ENCODE measurements around the gene LPCAT3.

LPCAT3 gene

GRCh38 chr12:7065073-7065623, 46.9 kb upstream of the LPCAT3 start:
- H3K4me3 ChIP-seq (ENCODE audit: low read length, poor library complexity, severe bottlenecking) = no peak overlapping the region
- no peaks in the 10 kb centered on the region for H3F3A ChIP-seq (ENCODE audit: low read depth)
- H2AFZ ChIP-seq (ENCODE audit: low read length) = no peak overlapping the region
- no peaks in the 10 kb centered on the region for H3K36me3 ChIP-seq (ENCODE audit: insufficient read depth, low read length)
- H3K9me3 ChIP-seq (ENCODE audit: insufficient read depth, low read depth, low read length) = no peaks in the 10 kb centered on the region
- no peaks in the 10 kb centered on the region for H3K79me2 ChIP-seq (ENCODE audit: insufficient read depth, low read length)
- H3K27me3 ChIP-seq (ENCODE audit: insufficient read depth, low read length, poor library complexity, severe bottlenecking) = no peaks in the 10 kb centered on the region
- no peak overlapping the region for H3K4me2 ChIP-seq (ENCODE audit: low read depth, low read length, poor library complexity, severe bottlenecking)
- no peaks in the 10 kb centered on the region for H3K4me1 ChIP-seq (ENCODE audit: insufficient read depth, low read length, poor library complexity, severe bottlenecking)
- H4K20me1 ChIP-seq (ENCODE audit: insufficient read depth, low read length, poor library complexity, severe bottlenecking) = no peaks in the 10 kb centered on the region
- no peak for TF ChIP-seq EZH2phosphoT487 (IDR thresholded peaks at IDR 0.05; ENCODE audit: borderline replicate concordance)
- TF ChIP-seq, protein P1, sequence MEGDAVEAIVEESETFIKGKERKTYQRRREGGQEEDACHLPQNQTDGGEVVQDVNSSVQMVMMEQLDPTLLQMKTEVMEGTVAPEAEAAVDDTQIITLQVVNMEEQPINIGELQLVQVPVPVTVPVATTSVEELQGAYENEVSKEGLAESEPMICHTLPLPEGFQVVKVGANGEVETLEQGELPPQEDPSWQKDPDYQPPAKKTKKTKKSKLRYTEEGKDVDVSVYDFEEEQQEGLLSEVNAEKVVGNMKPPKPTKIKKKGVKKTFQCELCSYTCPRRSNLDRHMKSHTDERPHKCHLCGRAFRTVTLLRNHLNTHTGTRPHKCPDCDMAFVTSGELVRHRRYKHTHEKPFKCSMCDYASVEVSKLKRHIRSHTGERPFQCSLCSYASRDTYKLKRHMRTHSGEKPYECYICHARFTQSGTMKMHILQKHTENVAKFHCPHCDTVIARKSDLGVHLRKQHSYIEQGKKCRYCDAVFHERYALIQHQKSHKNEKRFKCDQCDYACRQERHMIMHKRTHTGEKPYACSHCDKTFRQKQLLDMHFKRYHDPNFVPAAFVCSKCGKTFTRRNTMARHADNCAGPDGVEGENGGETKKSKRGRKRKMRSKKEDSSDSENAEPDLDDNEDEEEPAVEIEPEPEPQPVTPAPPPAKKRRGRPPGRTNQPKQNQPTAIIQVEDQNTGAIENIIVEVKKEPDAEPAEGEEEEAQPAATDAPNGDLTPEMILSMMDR (conservative IDR thresholded peaks at IDR 0.05; ENCODE audit: low read length) = no peak
- H3K9ac ChIP-seq (ENCODE audit: low read depth, low read length, poor library complexity, severe bottlenecking) = no peak overlapping the region
- no peaks in the 10 kb centered on the region for H3K9me2 ChIP-seq (replicated peaks; ENCODE audit: low read depth, low read length)

GRCh38 chr12:7064516-7064915, 46.2 kb upstream of the LPCAT3 start:
- Histone ChIP-seq H3K4me2 (ENCODE audit: low read depth, low read length, poor library complexity, severe bottlenecking) (no peak overlapping the region), H3K9ac (ENCODE audit: low read depth, low read length, poor library complexity, severe bottlenecking) (no peak overlapping the region), H3K4me3 (ENCODE audit: low read length, poor library complexity, severe bottlenecking) (no peak overlapping the region), H4K20me1 (ENCODE audit: insufficient read depth, low read length, poor library complexity, severe bottlenecking) (no peaks in the 10 kb centered on the region), H3K27me3 (ENCODE audit: insufficient read depth, low read length, poor library complexity, severe bottlenecking) (no peaks in the 10 kb centered on the region), H3K9me3 (ENCODE audit: insufficient read depth, low read depth, low read length) (no peaks in the 10 kb centered on the region), H3K9me2 (replicated peaks; ENCODE audit: low read depth, low read length) (no peaks in the 10 kb centered on the region), H3F3A (ENCODE audit: low read depth) (no peaks in the 10 kb centered on the region), H3K4me1 (ENCODE audit: insufficient read depth, low read length, poor library complexity, severe bottlenecking) (no peaks in the 10 kb centered on the region), H3K36me3 (ENCODE audit: insufficient read depth, low read length) (no peaks in the 10 kb centered on the region), H2AFZ (ENCODE audit: low read length) (no peak overlapping the region), H3K79me2 (ENCODE audit: insufficient read depth, low read length) (no peaks in the 10 kb centered on the region)
- TF ChIP-seq, protein P1 (conservative IDR thresholded peaks at IDR 0.05; ENCODE audit: low read length) = no peak
- TF ChIP-seq EZH2phosphoT487 (IDR thresholded peaks at IDR 0.05; ENCODE audit: borderline replicate concordance) = no peak

- no peak for TF ChIP-seq EZH2phosphoT487 (IDR thresholded peaks at IDR 0.05; ENCODE audit: borderline replicate concordance)
- TF ChIP-seq, protein P1 (conservative IDR thresholded peaks at IDR 0.05; ENCODE audit: low read length) = no peak
- no peaks in the 10 kb centered on the region for H3K9me2 ChIP-seq (replicated peaks; ENCODE audit: low read depth, low read length)
- H3K36me3 ChIP-seq (ENCODE audit: insufficient read depth, low read length) = no peaks in the 10 kb centered on the region
- no peaks in the 10 kb centered on the region for H3K79me2 ChIP-seq (ENCODE audit: insufficient read depth, low read length)
- no peak overlapping the region for H2AFZ ChIP-seq (ENCODE audit: low read length)
- H4K20me1 ChIP-seq (ENCODE audit: insufficient read depth, low read length, poor library complexity, severe bottlenecking) = no peaks in the 10 kb centered on the region
- no peaks in the 10 kb centered on the region for H3K4me1 ChIP-seq (ENCODE audit: insufficient read depth, low read length, poor library complexity, severe bottlenecking)
- H3K4me2 ChIP-seq (ENCODE audit: low read depth, low read length, poor library complexity, severe bottlenecking) = no peak overlapping the region
- no peaks in the 10 kb centered on the region for H3K9me3 ChIP-seq (ENCODE audit: insufficient read depth, low read depth, low read length)
- H3F3A ChIP-seq (ENCODE audit: low read depth) = no peaks in the 10 kb centered on the region
- no peak overlapping the region for H3K4me3 ChIP-seq (ENCODE audit: low read length, poor library complexity, severe bottlenecking)
- H3K27me3 ChIP-seq (ENCODE audit: insufficient read depth, low read length, poor library complexity, severe bottlenecking) = no peaks in the 10 kb centered on the region
- no peak overlapping the region for H3K9ac ChIP-seq (ENCODE audit: low read depth, low read length, poor library complexity, severe bottlenecking)
These were observed 43.3 kb upstream of the LPCAT3 start for GRCh38 chr12:7061596-7061995.
